Measurements from ENCODE around the gene XPNPEP1.
"Not testable (repeated sequence)": the region's sequence is repeated elsewhere in the genome, so short reads cannot be mapped to it uniquely, and the experiment has no call there.

The XPNPEP1 gene

GRCh38 chr10:109922358-109922975 is 844 bp downstream of the XPNPEP1 start:
- DNase-seq: no peak

DNA sequence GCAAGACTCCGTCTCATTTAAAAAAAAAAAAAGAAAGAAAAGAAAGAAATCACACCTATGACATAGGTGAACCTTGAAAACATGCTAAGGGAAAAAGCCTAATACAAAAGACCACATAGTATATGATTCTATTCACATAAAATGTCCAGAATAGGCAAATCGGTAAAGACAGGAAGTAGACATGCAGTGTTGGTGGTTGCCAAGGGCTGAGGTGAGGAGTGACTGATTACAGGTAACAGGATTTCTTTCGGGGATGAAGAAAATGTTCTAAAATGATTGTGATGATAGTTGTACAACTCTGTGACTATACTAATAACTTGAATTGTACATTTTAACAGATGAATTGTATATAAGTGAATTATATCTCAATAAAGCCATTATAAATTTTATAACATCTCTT is 3.3 kb downstream of the XPNPEP1 start:
- no peak for DNase-seq

DNA sequence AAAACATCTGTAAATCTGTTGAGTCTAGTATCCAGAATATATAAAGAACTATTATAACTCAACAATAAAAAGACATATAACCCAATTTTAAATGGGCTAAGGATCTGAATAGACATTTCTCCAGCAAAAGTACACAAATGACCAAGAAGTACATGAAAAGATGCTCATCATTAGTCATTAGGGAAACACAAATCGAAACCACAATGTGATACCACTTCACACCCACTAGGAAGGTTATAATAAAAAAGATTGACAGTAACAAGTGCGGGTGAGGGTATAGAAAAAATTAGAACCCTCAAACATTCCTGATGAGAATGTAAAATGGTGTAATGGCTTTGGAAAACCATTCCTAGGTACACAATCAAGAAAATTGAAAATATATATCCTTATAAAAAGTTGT is 4.1 kb downstream of the XPNPEP1 start:
- no peak for DNase-seq

- DNase-seq: not testable (repeated sequence)
These were observed 4.6 kb downstream of the XPNPEP1 start for GRCh38 chr10:109918707-109919106.

GRCh38 chr10:109915566-109915965 is 7.7 kb downstream of the XPNPEP1 start:
- no peak for DNase-seq

GRCh38 chr10:109914966-109915365 is 8.3 kb downstream of the XPNPEP1 start:
- no peak for DNase-seq

GRCh38 chr10:109913306-109913892 is 9.9 kb downstream of the XPNPEP1 start:
- peak; percentile 45 for DNase-seq

GRCh38 chr10:109912335-109913281 is 10.7 kb downstream of the XPNPEP1 start:
- no peak for DNase-seq

- DNase-seq: no peak
These were observed 11.4 kb downstream of the XPNPEP1 start for GRCh38 chr10:109911903-109912302.

- no peak for DNase-seq
These were observed 17.0 kb downstream of the XPNPEP1 start for GRCh38 chr10:109906316-109906715.

DNA sequence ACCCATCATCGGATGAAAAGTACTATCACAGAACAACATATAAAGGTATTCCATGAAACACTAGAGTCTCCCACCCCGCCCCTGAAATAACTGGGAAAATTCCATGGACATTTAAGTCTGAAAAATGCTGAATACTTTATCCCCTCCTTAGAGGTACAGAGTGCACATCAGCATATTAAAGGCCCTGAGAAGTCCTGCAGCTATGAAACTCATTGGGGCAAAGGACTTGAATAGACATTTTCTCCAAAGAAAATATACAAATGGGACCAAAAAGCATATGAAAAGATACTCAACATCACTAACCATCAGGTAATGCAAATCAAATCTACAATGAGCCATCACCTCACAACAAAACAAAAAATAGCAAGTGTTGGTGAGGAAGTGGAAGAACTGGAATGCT is 18.9 kb downstream of the XPNPEP1 start:
- DNase-seq: no peak

- peak; percentile 17 for DNase-seq
These were observed 20.0 kb downstream of the XPNPEP1 start for GRCh38 chr10:109902992-109903947.

- DNase-seq: no peak
These were observed 23.7 kb downstream of the XPNPEP1 start for GRCh38 chr10:109899356-109900331.

DNA sequence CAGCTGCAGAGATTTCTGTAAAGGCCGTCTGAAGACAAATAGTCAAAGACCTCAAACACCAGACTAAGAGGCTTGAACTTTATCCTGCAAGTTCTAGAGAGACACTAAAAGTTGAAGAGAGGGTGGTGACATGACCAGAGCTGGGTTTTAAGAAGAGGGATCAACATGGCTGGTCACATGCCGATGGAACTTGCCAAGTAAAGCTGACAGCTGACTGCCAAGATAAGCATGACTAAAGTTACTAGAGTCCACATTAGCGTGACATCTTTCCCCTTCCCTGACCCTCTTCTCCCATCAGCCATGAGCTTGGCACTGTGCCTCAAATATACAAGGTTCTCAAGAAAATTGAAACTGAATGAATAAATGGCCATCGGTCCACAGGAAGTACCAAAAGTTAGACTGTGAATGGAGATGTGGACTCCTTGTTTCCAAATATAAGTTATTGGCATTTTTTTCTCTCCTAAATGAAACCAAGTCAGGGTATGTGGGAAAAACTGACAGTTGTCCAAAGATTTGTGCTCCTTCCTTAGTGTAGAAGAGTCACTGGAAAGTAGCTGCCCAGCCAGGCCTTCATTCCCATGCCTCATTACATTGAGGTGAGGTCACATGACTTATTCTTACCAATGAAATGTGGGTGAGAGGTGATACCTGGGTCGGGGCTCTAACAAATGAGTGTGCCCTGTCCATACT is 24.5 kb downstream of the XPNPEP1 start:
- no peak for DNase-seq

- DNase-seq: no peak
These were observed 25.3 kb downstream of the XPNPEP1 start for GRCh38 chr10:109898007-109898406.

- no peak for DNase-seq
These were observed 27.5 kb downstream of the XPNPEP1 start for GRCh38 chr10:109895848-109896247.

DNA sequence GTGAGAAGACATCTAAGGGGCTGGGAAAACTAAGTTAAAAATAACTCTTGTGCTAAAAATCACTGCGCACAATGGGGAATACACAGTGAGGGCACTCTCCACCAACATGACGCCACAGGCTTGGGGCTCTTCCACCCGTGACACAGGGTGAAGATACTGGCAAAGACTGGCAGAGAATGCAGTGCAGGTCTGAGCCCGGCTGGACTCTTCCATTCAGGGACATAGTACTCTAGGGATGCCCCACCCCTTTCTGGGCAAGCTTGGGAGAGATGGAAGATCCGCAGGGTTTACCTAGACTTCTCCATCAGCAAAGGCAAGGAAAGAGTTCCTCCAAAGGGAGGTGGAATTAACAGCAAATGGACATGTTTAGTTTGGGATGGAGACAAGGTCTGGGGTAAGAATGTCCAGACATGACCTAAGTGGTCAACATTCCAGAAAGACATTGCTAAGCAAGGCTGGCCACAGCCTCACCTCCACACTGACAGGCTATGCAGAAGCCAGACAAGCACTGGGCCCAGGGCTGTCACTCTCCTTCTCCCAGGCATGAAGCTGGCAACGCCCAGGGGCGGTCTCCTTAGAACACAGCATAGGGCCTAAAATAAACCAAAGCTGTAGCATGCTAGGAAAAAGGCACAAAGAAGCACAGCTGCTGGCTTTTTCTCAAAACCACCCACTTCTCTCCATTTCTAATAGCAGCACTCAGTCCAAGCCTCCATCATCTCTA is 28.1 kb downstream of the XPNPEP1 start:
- DNase-seq: no peak

- DNase-seq: no peak
These were observed 28.8 kb downstream of the XPNPEP1 start for GRCh38 chr10:109894516-109894915.

DNA sequence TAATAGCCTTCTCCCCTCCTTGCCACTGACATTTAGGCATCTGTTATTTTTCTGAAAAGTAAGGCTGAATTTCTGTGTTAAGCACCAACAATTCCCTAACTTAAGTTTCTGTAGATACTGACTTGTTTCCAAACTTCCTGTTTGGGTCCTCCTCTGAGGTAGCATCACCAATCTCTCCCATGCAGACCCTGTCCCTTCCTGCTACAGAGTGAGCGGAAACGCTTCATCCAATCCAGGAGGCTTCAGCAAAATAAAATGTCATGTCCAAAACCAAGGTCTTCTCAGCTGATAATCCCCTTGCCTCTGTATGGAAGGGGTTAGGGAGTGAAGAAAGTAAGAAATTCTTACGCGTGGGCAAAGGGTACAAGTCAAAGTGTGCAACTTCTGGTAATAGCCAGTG is 29.9 kb downstream of the XPNPEP1 start:
- no peak for DNase-seq

GRCh38 chr10:109892931-109893330 is 30.4 kb downstream of the XPNPEP1 start:
- DNase-seq: peak; percentile 39
